HG03025 (cell line): ENCODE results near the gene MISP.
"Not testable (repeated sequence)": the region's sequence is repeated elsewhere in the genome, so short reads cannot be mapped to it uniquely, and the experiment has no call there.

Experiments used
- ATAC-seq: cut with Tn5 transposase; IDR thresholded peaks from one replicate; pipeline ENCODE4 v1.9.1; 2021; ENCODE audit warnings: mild to moderate bottlenecking, moderate library complexity; ENCODE audit not compliant: unreplicated experiment, low FRiP score

Gene MISP

GRCh38 chr19:750640-751423 lies at the start of gene MISP:
Gene MISP (plus strand): TSS chr19:751112. CDS start chr19:756947, 5,835 bp downstream.
- no peak for ATAC-seq

- not testable (repeated sequence) for ATAC-seq
Measured at GRCh38 chr19:702847-703246, 48.1 kb upstream of the MISP start.

GRCh38 chr19:703329-703650 lies 47.6 kb upstream of the MISP start:
- ATAC-seq, result no peak

GRCh38 chr19:703651-704446 lies 47.1 kb upstream of the MISP start:
- no peak for ATAC-seq

- ATAC-seq, result no peak
Measured at GRCh38 chr19:704447-704741, 46.5 kb upstream of the MISP start.

- no peak for ATAC-seq
Measured at GRCh38 chr19:708154-709143, 42.5 kb upstream of the MISP start, which contains the start of gene PALM. Gene PALM (plus strand): TSS chr19:708935. CDS start chr19:709147, 212 bp downstream.

- no peak for ATAC-seq
Measured at GRCh38 chr19:709196-709964, 41.5 kb upstream of the MISP start.

GRCh38 chr19:709965-710571 lies 40.8 kb upstream of the MISP start:
- ATAC-seq, result no peak

GRCh38 chr19:710767-711166 lies 40.1 kb upstream of the MISP start:
- ATAC-seq, result no peak

- ATAC-seq, result no peak
Measured at GRCh38 chr19:711254-711653, 39.7 kb upstream of the MISP start.

- no peak for ATAC-seq
Measured at GRCh38 chr19:715347-715746, 35.6 kb upstream of the MISP start.

- no peak for ATAC-seq
Measured at GRCh38 chr19:718251-718951, 32.5 kb upstream of the MISP start.

GRCh38 chr19:718991-719512 lies 31.9 kb upstream of the MISP start:
- no peak for ATAC-seq

- no peak for ATAC-seq
Measured at GRCh38 chr19:719636-720344, 31.1 kb upstream of the MISP start.

- ATAC-seq, result no peak
Measured at GRCh38 chr19:720345-721160, 30.4 kb upstream of the MISP start.

- ATAC-seq, result no peak
Measured at GRCh38 chr19:722553-723101, 28.3 kb upstream of the MISP start.

- no peak for ATAC-seq
Measured at GRCh38 chr19:723247-723646, 27.7 kb upstream of the MISP start.
